ENCODE results near the gene ZNF385A. TPM values are rescaled to one million over a fixed set of nuclear protein-coding genes. Genes with fewer than 3 reads are reported as not detected.

Gene ZNF385A
- total and polyA plus RNA-seq, 9 of the 15 experiments (the other 6 are each of a cell fraction or from before 2014, with no cell fraction given) = 1.0 to 111 (median 7.7) TPM

DNA sequence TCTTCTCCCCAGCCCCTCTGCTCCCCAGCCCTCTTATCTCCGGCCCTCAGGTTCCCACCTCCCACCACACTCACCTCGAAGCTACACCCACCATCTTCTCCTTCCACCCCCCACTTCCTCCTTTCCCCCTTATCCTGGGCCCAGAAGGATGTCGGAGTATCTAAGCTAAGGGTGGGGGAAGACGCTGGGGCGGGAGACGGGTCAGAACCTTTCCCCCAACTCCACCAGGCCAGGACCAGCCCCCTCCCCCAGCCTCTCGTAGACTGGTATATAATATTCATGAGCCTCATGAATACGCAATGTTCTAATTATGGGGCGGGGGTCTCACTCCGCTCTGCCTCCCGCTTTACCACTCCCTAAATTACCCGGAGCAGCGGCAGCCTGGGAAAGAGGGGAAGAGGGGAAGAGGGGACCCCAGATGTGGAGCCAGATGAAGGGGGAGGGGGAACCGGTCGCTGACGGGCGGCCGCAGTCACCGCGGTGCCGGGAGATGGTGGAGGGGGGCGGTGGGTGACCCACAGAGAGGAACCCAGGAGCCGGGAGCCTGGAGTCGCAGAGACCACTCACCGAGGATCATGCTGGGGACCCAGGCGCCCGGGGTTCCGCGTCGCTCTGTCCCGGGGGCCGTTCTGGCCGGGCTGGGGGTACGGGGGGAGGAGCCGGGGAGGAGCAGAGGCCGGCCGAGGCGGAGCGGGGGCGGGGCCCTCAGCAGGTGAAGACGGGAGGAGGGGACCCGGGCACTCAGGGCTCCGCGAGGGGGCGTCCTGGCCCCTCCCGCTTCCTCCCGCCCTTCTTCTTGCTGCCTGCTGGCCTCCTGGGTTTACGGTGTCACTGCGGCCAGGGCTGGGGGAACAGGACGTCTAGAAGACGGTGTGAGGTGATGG is 6.4 kb upstream of the ZNF385A start (continued):
- TF ChIP-seq PURB (CRISPR knock-in tag; IDR thresholded peaks at IDR 0.05; ENCODE audit: low read depth) (no peak), THAP12 (CRISPR knock-in tag; IDR thresholded peaks at IDR 0.05) (no peak), JUN (IDR thresholded peaks at IDR 0.05; ENCODE audit: borderline replicate concordance, low read depth, low read length) (no peak), JUN (CRISPR knock-in tag; IDR thresholded peaks at IDR 0.05; ENCODE audit: borderline replicate concordance) (no peak), MAZ (CRISPR knock-in tag; conservative IDR thresholded peaks at IDR 0.05 in 1 of 2, IDR thresholded peaks at IDR 0.05 in 1 of 2) (peak; percentile 95 to 99), RCOR1 (IDR thresholded peaks at IDR 0.05; ENCODE audit: borderline replicate concordance in 1 of 2, low read depth in 2 of 2, low read length in 2 of 2) (peak in 1 of 2 experiments; percentile 53; a peak in 1 of 4 replicates), HDAC8 (tag; IDR thresholded peaks at IDR 0.05) (no peak), FUS (optimal IDR thresholded peaks at IDR 0.05; ENCODE audit: low read depth, low read length) (no peak), PYGO2 (tag; IDR thresholded peaks at IDR 0.05) (no peak), FOXO4 (CRISPR knock-in tag; IDR thresholded peaks at IDR 0.05) (no peak), CBX5 (IDR thresholded peaks at IDR 0.05; ENCODE audit: borderline replicate concordance, low read depth) (no peak), XRCC4 (IDR thresholded peaks at IDR 0.05; ENCODE audit: extremely low read depth, insufficient read depth, insufficient read length) (no peak), HMG20B (CRISPR knock-in tag; IDR thresholded peaks at IDR 0.05) (no peak), GATAD2A (IDR thresholded peaks at IDR 0.05) (no peak), ZNF282 (CRISPR knock-in tag; IDR thresholded peaks at IDR 0.05) (no peak), ZNF778 (CRISPR knock-in tag; IDR thresholded peaks at IDR 0.05) (no peak), CTBP1 (IDR thresholded peaks at IDR 0.05; ENCODE audit: borderline replicate concordance) (peak; percentile 24; the same call in 1 of the 2 replicates)
- TF ChIP-seq, protein P1, sequence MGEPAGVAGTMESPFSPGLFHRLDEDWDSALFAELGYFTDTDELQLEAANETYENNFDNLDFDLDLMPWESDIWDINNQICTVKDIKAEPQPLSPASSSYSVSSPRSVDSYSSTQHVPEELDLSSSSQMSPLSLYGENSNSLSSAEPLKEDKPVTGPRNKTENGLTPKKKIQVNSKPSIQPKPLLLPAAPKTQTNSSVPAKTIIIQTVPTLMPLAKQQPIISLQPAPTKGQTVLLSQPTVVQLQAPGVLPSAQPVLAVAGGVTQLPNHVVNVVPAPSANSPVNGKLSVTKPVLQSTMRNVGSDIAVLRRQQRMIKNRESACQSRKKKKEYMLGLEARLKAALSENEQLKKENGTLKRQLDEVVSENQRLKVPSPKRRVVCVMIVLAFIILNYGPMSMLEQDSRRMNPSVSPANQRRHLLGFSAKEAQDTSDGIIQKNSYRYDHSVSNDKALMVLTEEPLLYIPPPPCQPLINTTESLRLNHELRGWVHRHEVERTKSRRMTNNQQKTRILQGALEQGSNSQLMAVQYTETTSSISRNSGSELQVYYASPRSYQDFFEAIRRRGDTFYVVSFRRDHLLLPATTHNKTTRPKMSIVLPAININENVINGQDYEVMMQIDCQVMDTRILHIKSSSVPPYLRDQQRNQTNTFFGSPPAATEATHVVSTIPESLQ (CRISPR knock-in tag; IDR thresholded peaks at IDR 0.05) = no peak
- TF ChIP-seq, protein P2, sequence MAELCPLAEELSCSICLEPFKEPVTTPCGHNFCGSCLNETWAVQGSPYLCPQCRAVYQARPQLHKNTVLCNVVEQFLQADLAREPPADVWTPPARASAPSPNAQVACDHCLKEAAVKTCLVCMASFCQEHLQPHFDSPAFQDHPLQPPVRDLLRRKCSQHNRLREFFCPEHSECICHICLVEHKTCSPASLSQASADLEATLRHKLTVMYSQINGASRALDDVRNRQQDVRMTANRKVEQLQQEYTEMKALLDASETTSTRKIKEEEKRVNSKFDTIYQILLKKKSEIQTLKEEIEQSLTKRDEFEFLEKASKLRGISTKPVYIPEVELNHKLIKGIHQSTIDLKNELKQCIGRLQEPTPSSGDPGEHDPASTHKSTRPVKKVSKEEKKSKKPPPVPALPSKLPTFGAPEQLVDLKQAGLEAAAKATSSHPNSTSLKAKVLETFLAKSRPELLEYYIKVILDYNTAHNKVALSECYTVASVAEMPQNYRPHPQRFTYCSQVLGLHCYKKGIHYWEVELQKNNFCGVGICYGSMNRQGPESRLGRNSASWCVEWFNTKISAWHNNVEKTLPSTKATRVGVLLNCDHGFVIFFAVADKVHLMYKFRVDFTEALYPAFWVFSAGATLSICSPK (IDR thresholded peaks at IDR 0.05; ENCODE audit: borderline replicate concordance) = no peak
